CD4-positive, alpha-beta T cell treated with Interleukin-15 for 4 hours (primary cell): ENCODE data around the gene ASIC3.
"Not testable (repeated sequence)": the region's sequence is repeated elsewhere in the genome, so short reads cannot be mapped to it uniquely, and the experiment has no call there.

ENCODE experiments used
- DNase-seq: peaks from one replicate; pipeline ENCODE4 v3.0.0-alpha.2; 2020; ENCODE audit warnings: low spot score

Gene ASIC3

DNA sequence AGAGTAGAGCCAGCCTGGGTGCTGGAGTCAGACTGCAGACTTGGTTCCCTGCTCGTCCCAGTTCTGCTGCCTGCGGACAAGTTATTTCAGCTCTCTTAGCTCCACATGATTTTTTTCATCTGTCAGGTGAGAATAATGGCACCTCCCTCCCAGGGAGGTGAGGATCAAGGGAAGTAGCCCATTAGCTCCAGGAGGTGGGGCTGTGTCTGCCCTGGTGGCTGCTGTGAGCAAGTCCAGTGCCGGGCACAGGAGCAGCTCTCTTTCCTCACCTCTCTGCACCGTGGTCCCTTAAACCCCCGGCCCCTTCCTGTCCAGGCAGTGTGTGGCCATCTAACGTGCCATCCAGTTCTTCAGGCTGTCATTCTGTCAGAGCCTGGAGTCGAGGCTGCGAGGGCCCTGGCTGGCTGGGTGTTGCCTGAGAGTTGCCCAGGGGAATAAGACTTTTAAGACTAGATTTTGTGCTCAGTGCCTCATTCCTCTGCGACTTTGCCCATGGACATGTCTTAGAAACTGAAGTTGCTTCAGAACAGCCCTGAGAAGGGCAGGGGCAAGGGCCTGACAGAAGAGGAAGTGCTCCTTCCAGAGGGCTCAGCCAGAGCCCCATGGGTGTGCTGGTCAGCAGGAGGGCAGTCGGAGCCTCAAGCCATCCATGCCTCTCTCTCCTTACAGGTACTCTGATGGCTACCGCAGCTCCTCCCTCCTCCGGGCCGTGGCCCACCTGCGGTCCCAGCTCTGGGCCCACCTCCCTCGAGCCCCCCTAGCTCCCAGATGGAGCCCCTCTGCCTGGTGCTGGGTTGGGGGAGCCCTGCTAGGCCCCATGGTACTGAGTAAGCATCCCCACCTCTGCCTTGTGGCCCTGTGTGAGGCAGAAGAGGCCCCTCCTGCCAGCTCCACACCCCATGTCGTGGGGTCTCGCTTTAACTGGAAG, 15.1 kb upstream of the ASIC3 start:
- no peak for DNase-seq

DNA sequence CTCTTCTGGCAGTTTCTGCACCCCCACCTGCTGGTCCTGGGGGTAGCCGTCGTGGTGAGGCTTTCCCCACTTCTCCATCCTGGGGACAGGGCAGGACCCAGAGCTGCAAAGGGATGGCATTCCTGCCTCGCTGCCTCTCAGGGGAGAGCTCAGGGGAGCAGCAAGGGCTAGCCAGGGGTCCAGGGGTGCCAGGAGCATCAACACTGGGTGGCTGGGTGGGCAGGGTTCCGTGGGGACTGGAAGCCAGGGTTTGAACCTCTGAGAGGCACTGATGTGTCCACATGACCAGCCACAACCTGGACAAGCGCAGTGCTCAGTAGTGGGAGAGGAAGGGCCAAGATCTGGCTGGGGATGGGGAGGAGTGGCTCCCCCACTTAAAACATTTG, 14.5 kb upstream of the ASIC3 start:
- DNase-seq: no peak

DNA sequence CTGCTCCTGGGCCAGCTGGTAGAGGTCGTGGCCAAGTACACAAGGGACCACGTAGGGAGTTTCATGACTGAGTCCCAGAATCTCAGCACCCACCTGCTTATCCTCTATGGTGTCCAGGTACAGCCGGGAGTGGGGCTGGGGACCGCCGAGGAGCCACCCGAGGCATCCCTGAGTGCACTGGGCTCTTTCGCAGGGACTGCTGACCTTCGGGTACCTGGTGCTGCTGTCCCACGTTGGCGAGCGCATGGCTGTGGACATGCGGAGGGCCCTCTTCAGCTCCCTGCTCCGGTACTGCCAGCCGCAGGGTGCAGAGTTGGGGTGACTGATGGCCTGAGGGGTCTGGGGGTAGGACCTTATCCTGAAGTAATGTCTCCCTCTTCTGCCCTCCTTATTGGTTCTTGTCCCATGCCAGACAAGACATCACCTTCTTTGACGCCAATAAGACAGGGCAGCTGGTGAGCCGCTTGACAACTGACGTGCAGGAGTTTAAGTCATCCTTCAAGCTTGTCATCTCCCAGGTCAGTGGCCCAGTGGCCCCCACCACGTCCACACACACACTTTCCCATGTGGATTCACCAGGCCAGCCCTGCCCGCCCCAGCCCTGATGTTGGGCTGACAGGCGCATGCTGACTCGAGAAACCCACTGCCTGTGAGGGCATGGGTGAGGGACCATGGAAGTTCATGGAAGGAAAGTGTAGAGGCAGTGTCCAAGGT, 13.9 kb upstream of the ASIC3 start:
- no peak for DNase-seq

DNA sequence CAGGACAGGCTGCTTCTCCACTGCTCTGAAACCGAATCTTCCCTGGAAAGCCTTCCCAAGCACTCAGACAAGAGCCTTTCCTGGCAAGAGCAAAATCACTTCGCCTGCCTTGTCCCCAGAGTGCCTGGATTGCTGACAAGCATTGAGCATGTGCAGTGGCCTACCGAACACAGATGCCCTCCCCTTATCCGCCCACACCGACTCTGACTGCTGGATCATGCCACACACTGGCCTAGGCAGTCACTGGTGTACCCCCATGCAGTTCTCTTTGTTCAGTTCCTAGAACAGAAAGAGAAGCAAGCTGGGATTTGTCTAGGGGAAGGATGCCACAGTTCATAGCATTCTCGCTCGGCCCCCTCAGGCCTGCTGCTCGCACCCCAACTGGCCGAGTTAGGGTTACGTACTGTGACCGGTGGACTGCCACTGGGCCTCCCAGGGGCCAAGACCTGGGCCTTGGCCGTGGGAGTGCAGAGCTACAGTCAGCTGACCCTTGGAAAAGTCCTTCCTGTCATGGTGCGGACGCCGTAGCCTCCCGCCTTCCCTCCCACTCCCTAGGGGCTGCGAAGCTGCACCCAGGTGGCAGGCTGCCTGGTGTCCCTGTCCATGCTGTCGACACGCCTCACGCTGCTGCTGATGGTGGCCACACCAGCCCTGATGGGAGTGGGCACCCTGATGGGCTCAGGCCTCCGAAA, 13.2 kb upstream of the ASIC3 start:
- no peak for DNase-seq

DNA sequence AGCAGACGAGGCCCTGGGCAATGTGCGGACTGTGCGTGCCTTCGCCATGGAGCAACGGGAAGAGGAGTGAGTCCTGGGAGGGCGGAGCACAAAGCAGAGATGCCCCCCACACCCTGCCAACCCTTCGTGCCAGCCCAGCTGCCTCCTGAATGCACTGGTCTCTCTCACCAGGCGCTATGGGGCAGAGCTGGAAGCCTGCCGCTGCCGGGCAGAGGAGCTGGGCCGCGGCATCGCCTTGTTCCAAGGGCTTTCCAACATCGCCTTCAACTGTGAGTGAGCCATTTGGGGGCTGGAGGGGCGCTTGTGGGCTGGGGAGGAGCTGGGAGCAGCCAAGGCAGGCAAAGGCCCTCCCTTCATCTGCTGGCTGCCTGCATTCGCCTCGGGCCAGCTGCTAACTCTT, 12.4 kb upstream of the ASIC3 start:
- DNase-seq: no peak

DNA sequence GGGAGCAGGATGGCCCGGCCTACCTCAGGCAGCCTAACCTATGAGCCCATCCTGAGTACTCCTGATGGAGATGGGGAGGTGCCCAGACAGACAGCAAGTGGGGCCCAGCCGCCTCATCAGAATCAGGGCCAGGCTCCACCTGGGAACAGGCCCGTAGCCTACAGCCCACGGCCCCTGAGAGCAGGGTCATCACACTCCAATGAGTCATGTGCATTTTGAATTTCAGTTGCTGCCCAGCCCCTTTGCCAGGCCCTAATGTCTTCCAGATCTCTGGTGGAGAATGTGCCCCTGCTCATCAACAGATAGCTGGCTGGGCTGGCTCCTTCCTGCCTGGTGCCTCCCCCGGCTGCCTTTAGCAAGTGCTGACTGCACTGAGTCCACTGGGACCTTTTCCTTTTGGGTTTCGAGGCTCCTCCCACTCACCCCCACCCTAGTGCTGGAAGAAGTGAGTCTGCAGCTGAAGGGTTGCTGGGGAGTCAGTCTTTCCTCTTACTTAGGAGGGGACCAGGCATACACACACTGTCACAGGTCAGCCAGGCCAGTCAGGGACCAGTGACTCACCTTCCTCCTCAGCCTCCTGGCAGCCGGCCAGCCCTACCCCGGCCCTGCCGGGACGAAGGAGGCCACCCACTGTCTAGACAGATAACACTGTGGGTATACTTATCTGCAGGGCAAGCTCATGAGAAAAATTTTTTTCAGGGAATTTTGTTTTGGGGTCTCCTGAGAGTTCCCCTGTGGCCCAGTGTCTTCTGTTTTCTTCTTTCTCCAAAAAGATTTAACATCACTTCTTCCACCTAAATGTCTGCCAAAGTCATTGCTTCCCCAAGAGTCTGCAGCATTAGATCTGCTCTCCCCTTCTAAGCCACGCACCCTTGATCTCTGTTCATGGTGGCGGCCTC, 9.1 kb upstream of the ASIC3 start:
- peak; percentile 56 for DNase-seq

DNA sequence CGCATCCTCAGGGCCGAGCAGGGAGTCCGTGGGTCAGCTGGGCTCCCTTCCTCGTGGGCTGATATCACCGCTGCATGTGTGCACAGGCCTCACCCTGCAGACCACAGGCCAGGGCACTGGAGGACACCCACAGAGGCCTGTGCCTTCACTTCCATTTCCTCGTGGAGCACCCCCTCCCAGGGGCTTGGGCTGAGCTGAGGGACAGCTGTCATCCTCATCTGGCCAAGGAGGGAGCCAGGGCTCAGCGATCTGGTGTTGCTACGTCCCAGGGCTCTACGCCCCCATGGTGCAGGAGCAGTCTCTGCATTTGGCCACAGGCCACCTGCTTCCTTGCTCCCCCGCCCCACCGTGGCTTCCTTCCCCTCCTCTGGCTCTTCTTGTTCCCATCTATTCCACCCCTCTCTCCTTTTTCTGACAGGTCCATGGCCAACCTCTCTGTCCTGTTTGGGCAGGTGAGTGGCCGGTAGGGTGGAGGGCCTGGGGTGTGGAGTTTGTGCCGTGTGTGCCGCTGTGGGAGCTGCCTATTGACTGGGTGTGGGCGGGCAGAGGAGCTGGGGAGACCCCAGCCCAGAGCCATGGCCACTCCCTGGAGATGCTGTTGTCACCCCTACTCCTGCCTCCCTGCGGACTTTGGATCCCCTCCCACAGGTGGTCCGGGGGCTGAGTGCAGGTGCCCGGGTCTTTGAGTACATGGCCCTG, 8.3 kb upstream of the ASIC3 start:
- no peak for DNase-seq

DNA sequence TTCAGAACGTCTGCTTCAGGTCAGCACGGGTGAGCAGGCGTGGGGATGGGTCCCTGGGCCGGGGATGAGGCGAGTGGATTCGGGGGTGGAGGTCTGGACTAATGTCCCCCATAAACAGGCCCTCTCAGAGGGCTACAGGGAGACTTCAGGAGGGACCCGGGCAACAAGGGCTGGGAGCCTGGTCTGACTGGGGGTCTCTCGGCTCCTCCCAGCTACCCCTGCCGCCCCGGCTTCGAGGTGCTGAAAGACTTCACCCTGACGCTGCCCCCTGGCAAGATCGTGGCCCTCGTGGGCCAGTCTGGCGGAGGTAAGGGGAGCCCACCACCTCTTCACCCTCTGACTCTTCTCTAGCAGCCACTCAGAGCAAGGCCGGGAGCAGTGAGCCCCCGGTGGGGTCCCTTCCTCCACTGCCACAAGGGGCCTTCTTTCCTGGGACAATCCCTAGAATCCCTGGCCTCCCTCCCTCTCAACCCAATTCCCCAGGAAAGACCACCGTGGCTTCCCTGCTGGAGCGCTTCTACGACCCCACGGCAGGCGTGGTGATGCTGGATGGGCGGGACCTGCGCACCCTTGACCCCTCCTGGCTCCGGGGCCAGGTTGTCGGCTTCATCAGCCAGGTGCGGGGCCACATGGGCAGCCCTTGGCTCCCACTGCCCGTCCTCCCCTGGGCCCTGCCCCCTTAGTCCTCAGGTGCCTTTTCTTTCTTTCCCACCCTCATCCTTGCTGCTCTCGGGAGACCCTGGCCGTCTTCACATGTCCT, 7.5 kb upstream of the ASIC3 start:
- no peak for DNase-seq

DNA sequence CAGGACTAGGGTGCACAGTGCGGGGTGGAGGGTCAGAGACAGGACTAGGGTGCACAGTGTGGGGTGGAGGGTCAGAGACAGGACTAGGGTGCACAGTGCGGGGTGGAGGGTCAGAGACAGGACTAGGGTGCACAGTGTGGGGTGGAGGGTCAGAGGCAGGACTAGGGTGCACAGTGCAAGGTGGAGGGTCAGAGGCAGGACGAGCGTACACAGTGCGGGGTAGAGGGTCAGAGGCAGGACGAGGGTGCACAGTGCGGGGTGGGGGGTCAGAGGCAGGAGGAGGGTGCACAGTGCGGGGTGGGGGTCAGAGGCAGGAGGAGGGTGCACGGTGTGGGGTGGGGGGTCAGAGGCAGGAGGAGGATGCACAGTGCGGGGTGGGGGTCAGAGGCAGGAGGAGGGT, 4.9 kb upstream of the ASIC3 start:
- not testable (repeated sequence) for DNase-seq

DNA sequence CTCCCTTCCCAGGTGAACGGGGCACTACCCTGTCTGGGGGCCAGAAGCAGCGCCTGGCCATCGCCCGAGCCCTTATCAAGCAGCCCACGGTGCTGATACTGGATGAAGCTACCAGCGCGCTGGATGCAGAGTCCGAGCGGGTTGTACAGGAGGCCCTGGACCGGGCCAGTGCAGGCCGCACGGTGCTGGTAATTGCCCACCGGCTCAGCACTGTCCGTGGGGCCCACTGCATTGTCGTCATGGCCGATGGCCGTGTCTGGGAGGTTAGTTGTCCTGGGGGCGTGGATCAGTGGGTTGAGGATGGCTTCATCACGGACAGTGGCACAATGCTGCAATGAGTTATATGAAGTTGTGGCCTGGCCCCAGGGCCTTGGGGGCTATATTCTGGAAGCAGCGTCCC, 4.4 kb upstream of the ASIC3 start:
- DNase-seq: no peak

DNA sequence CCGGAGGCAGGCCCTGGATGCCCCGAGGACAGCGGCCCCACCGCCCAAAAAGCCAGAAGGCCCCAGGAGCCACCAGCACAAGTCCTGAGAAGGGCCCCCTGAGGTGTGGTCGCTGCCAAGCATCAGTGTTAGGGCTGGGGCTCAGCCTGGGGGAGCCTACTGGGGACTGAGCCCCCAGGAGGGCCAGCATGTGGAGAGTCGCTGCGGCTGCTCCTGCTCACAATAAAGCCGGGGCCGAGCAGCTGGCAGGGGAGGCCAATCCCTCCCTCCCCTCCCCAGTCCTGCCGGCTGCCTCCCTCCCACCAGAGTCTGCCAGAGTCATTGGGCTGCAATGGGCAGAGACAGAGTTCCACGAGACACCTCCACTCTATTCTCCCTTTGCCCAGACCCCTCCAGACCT, 3.1 kb upstream of the ASIC3 start:
- no peak for DNase-seq

DNA sequence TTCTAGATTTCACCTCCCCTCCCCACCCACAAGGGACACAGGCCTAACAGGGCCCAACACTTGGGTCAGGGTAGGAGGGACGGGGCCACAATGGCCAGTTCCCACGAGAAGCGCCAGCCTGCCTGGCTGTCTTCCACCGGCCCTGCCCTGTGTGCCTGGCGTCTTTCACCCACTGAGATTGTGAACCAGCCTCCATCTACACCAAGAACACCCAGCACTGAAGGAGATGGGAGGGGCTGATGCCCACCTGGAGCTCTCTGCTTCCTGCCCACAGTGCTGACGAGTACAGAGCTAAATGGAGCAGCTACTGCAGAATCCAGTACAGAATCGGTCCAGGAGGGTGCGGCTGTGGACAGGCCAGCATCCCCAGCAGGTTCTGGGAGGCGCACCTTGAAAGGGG, 2.4 kb upstream of the ASIC3 start:
- DNase-seq: no peak

DNA sequence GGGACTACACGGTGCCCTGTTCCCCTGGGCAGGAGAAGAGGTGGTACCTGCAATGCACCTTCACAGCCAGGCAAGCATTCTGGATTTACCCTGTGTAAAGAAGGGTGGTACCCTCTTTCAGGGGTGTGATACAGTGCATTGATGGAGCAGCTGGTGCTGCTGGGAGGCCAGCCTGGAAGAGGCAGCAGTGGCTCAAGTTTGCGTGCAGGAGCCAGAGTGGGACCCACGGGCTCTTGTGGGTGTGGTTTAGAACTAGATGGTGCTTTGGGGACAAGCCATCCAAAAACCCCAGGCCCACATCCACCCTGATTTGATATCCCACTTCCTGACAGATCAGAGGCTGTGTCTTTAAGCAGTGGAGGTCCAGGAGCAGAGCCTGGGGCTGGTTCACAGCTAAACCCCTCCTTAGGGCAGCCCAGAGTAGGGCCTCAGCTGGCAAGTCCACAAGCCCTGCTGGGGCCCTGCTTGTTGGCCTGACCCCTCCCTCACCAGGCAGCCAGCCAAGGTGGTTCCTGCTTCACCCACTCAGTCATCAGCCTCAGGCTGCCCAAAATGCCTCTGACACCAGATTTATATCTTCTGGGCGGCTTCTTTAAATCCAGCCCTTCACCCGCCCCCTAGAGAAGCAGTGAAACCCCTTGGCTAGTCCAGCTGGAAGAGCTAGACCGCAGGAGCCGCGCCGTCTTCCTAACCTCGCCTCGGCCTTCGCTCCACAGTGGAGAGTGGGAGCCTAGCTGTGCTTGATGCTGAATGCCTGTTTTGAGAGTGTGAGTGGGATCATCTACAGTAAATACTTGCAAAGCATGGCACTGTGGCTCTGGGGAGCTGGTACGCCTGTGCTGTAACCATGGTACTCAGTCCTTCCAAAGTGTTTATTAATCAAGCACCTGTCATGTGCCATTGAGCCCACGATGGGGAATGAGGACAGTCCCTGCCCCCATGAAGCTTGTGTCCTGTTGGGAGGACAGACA, 1.4 kb upstream of the ASIC3 start:
- DNase-seq: no peak

DNA sequence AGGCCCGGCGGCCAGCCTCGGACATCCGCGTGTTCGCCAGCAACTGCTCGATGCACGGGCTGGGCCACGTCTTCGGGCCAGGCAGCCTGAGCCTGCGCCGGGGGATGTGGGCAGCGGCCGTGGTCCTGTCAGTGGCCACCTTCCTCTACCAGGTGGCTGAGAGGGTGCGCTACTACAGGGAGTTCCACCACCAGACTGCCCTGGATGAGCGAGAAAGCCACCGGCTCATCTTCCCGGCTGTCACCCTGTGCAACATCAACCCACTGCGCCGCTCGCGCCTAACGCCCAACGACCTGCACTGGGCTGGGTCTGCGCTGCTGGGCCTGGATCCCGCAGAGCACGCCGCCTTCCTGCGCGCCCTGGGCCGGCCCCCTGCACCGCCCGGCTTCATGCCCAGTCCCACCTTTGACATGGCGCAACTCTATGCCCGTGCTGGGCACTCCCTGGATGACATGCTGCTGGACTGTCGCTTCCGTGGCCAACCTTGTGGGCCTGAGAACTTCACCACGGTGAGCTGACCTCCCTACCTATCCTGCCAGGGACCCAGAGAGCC, 656 bp downstream of the ASIC3 start:
- DNase-seq: no peak

DNA sequence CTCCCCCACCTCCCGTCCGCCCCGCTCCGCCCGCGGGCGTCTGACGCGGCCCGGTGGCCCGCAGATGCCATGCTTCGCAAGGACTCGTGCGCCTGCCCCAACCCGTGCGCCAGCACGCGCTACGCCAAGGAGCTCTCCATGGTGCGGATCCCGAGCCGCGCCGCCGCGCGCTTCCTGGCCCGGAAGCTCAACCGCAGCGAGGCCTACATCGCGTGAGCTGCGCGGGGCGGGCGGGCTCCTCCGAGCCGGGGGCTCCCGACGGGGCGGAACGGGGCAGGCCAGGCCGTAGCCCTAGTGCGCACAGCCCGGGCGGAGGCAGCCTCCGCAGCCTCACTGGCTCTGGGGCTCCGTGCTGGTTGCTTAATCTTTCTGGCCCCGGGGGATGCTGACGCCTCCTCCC, 2.8 kb downstream of the ASIC3 start:
- DNase-seq: peak; percentile 28

DNA sequence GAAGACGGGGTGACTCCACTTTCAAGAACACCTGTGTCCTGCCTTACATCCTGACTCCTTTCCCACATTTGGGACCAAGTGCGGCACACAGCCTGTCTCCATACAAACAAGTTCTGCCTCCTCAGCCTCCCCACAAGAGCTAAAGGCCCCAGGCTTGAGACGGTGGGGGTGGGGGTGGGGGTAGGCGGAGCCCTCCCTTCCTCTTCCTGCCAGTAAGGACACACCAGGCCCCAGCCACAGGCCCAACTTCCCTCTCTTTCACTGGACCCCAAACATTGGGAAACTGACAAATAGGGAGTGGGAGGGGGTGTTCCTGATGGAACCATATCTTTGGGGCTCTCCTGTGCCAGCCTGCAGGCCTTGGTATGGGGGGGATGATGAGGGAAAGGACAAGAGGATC, 4.8 kb downstream of the ASIC3 start:
- DNase-seq: no peak

DNA sequence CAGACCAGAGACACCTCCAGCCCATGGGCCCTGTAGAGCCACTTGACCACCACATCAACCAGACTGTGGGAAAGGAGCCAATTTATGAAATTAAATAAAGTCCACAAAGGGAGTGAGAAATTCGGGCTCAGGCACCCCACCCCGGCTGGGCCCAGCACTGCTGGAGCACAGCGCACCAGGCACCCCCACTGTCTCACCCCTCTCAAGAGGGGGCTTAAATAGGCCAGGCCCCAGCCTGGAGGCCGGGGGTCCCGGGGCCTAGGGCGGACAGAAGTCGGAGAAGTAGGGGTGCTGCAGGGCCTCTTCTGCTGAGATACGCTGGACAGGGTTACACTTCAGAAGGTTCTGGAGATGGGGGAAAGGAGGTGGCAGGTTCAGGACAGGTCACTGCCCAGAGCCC, 5.4 kb downstream of the ASIC3 start:
- no peak for DNase-seq

DNA sequence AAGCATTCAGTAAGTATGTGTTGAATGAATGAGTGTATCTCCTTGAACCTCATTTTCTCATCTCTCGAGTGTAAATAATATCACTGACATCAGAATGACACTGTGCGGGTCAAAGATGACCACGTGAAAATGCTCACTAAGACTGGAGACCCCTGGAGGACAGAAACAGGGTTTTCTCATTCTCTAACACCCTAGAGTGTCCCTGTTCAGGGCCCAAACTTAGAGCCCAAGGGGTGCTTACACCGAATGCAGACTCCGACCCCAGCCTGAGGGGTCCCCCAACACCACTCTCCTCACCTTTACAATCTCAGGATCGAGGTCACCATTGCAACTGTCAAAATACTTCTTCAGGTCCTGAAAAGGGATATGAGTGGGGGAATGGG, 7.9 kb downstream of the ASIC3 start:
- DNase-seq: no peak
